ENCODE results near the gene PDE8A. TPM values are rescaled to one million over a fixed set of nuclear protein-coding genes. Genes with fewer than 3 reads are reported as not detected.
A peak's percentile ranks its signal among the peaks of the same experiment; 100 is the strongest.

Gene PDE8A
- total RNA-seq, 1 donor: 26.2 TPM

DNA sequence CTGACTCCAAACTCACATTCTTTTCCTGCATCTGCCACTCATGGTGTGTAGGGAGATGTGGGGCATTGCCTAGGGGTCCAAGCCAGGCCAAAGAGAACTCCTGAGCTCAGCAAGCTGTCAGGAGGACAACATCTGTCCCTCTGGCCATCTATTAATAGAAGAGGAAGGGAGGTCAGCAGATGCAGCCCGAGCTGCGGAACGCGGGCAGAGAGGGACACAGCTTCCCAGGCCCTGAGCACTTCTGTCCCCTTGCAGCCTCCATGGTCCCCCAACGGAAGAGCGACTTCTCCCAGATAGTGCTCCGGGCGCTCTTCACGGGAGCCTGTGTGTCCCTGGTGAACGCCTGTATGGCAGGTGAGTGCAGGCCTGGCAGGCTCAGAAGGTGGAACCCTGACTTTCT, 37.3 kb upstream of the PDE8A start:
- no peak for DNase-seq (ENCODE audit: low read depth)
- no peak overlapping the region for H3K4me3 ChIP-seq (ENCODE audit: low read depth, low read length)
- TF ChIP-seq, protein P1, sequence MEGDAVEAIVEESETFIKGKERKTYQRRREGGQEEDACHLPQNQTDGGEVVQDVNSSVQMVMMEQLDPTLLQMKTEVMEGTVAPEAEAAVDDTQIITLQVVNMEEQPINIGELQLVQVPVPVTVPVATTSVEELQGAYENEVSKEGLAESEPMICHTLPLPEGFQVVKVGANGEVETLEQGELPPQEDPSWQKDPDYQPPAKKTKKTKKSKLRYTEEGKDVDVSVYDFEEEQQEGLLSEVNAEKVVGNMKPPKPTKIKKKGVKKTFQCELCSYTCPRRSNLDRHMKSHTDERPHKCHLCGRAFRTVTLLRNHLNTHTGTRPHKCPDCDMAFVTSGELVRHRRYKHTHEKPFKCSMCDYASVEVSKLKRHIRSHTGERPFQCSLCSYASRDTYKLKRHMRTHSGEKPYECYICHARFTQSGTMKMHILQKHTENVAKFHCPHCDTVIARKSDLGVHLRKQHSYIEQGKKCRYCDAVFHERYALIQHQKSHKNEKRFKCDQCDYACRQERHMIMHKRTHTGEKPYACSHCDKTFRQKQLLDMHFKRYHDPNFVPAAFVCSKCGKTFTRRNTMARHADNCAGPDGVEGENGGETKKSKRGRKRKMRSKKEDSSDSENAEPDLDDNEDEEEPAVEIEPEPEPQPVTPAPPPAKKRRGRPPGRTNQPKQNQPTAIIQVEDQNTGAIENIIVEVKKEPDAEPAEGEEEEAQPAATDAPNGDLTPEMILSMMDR (IDR thresholded peaks at IDR 0.05; ENCODE audit: insufficient read depth, low read length): no peak

DNA sequence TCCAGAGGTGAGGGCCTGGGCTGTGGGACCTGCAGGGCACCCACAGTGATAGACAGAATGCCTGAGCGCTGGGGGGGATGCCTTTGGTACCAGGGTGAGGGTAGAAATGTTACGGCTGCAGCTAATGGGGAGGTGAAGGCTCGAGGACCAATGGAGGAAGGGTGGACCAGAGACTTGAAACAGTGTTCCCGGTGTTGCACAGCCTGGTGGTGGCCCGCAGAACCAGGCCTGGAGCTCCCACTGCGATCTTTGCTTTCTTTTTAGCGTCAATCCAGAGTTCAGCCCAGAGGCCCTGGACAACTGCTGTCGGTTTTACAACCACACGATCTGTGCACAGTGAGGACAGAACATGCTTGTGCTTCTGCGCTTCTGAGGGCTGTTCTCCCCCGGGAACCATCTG, 36.8 kb upstream of the PDE8A start:
- no peak overlapping the region for H3K4me3 ChIP-seq (ENCODE audit: low read depth, low read length)
- TF ChIP-seq, protein P1 (IDR thresholded peaks at IDR 0.05; ENCODE audit: insufficient read depth, low read length): no peak
- no peak for DNase-seq (ENCODE audit: low read depth)

DNA sequence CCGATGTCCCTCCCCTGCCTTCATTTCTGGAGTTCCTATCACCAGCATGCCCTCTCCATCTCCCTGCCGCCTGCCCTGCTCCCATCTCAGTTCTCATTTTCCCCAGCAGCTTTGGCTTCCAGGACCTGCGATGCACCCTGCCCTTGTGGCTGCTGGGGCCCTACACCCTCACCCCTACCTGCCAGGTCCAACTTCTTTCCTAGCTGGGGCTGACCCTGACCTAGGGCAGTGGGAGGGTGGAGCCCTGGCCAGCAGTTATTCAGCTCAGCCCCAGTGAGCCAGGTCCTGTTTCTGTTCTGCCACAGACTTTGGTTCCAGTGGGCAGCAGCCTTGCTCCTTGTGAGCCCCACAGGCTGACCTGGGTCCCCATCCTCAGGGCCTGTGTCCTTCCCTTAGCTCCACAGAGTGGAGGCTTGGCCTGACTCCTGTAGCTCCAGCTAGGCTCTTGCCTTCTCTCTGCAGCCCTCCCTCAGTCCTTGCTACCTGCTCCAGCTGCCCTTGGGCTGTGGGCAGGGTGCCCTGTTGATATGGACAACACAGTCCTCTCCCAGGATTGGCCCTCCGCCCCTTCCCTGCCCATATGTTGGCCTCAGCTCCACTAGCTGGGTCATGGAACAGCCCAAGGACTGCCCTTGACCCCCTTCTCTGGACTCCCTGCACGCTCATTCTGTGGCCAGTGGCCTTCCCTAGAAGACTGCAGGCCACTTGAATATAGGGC, 34.7 kb upstream of the PDE8A start:
- no peak for DNase-seq (ENCODE audit: low read depth)
- TF ChIP-seq, protein P1 (IDR thresholded peaks at IDR 0.05; ENCODE audit: insufficient read depth, low read length): no peak
- no peak overlapping the region for H3K4me3 ChIP-seq (ENCODE audit: low read depth, low read length)

DNA sequence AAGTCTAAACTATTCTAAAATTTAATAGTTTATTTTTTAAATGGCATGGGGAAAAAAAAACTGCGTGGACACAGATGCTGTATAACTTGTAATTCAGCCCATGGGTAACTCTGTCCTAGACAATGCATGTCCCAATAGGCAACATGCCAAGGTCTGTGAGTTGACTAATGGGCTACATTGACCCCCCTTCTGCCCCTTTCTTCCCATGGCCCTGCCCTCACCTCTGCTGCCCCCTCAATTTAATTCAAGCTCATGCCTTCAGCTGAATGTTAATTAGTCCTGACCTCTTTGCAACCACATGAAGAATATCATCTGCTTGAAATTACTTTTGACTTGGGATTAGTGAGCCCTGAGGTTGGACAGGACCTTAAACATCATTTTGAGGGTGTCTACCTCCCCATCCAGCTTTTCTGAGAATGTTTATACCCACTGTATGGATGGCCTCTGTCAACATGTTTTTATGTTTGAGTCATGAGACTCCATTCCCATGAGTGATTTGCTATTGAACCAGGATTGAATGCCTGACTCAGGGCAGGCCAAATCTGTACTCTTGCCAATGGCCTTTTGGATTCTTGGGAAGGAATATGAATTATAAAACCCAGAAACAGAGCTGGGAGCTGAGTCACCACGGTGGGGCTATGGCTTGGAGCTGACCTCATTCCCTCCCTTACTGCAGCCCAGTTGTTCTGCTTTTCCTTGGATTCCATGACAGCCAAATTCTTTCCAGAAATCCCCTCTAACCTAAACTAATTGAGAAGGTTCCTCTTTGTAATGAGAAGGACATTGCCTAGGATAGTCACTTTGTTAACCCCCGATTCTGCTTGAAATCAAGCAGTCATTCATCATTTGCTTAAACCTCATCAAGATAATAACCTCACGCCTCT, 33.5 kb upstream of the PDE8A start:
- peak; percentile 97 for DNase-seq (ENCODE audit: low read depth)
- TF ChIP-seq, protein P1 (IDR thresholded peaks at IDR 0.05; ENCODE audit: insufficient read depth, low read length): no peak
- H3K4me3 ChIP-seq (ENCODE audit: low read depth, low read length): no peak overlapping the region

DNA sequence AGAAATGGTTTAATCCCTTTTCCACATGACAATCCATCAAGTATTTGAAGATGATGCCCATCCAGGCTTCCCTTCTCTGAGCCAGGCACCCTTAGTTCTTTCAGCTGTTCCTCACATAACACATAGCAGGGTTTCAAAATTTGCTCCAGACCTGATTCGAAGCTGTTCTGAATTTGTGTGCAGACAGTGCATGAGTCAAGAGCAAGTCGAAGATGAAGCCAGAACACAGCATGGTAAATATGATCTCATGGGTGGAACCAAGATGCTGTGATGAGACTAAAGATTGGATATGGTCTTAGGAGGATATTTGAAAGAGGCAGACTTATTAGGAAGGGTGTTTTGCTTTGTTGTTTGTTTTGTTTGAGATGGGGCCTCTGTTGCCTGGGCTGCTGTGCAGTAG, 32.6 kb upstream of the PDE8A start:
- TF ChIP-seq, protein P1 (IDR thresholded peaks at IDR 0.05; ENCODE audit: insufficient read depth, low read length): no peak
- peak; percentile 68 for DNase-seq (ENCODE audit: low read depth)
- H3K4me3 ChIP-seq (ENCODE audit: low read depth, low read length): no peak overlapping the region

DNA sequence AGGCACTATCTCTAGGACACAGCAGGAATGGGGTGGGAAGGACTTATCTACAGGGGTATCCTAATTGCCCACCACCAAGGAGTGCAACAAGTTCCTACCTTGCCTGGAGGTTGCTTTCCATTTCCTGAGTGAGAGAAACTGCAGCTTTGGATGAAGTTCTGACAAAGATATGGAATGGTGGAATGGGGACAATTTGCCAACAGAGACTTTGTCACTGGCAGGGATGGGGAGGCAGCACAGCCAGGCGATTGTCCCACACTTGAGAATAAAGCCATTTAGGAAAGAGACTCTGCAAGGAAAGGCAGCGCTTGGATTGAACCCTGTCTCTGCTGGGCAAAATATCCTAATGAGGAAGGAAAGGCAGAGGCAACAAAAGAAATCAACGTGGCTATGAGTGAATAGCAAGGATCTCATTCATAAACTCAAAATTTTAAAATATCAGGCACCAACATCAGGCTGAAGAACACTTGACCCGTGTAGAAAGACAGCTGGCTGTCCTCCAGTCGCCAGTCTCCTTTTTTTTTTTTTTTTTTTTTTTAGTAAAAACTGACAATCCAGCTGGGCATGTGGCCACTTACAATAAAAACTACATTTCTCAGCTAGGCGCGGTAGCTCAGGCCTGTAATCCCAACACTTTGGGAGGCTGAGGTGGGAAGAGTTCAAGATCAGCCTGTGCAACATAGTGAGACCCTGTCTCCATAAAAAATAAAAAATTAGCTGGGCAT, 31.6 kb upstream of the PDE8A start:
- TF ChIP-seq, protein P1 (IDR thresholded peaks at IDR 0.05; ENCODE audit: insufficient read depth, low read length): no peak
- H3K4me3 ChIP-seq (ENCODE audit: low read depth, low read length): no peak overlapping the region
- peak; percentile 40 for DNase-seq (ENCODE audit: low read depth)
